Measurements from ENCODE around the gene ZNF804A.

DNA sequence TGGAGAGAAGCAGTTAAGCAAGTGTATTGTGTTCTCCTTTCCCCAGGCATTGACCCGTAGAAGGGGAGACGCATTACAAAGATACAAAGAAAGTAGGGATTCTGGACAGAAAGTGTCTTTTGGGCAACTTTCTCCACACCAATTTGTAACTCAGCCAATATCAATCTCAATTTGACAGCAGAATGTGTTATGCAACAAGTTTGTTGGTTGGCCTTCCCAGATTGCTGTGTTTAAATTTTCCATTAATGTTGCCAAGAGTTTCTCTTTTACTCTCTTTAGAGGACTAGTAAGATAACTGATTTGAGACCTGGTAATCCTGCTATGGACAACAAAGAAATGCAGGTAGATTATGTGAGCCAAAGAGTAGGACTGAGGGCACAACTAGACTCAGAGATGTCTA lies 279.6 kb downstream of the ZNF804A start:
- TF ChIP-seq POLR2AphosphoS5 (IDR thresholded peaks at IDR 0.05; ENCODE audit: low read depth, low read length) (no peak), POLR2A (IDR thresholded peaks at IDR 0.05; ENCODE audit: low read depth, low read length) (no peak)
